Measurements from ENCODE around the gene HIF1AN. TPM values are rescaled to one million over a fixed set of nuclear protein-coding genes. Genes with fewer than 3 reads are reported as not detected.
A peak's percentile ranks its signal among the peaks of the same experiment; 100 is the strongest.

Gene HIF1AN
- total RNA-seq, 1 donor = 15.2 TPM

GRCh38 chr10:100562008-100562672 is 26.4 kb downstream of the HIF1AN start:
- H3K27ac ChIP-seq (ENCODE audit: low read depth, low read length) = no peak overlapping the region
- no peak overlapping the region for H2AFZ ChIP-seq (ENCODE audit: low read length)
- TF ChIP-seq CTCF (IDR thresholded peaks at IDR 0.05; ENCODE audit: extremely low read depth, low read depth, low read length) = peak; percentile 76
- DNase-seq (ENCODE audit: insufficient read length, low spot score, missing footprints) = peak; percentile 96
- H3K4me2 ChIP-seq (ENCODE audit: insufficient read depth, low read length) = peak overlapping the region; percentile 71
- peaks cover 21% of the 10 kb centered on the region for H3K27me3 ChIP-seq (ENCODE audit: insufficient read depth, low read length)
- H3K4me3 ChIP-seq (ENCODE audit: insufficient read depth, low read length) = peak overlapping the region; percentile 55
- no peaks in the 10 kb centered on the region for H3K36me3 ChIP-seq (ENCODE audit: insufficient read depth, low read length)
- no peaks in the 10 kb centered on the region for H3K79me2 ChIP-seq (ENCODE audit: insufficient read depth, low read length)
- H3K9me3 ChIP-seq (ENCODE audit: low read depth, low read length) = no peaks in the 10 kb centered on the region
- H3K4me1 ChIP-seq (ENCODE audit: insufficient read depth, low read length) = peaks cover 14% of the 10 kb centered on the region
- H4K20me1 ChIP-seq (ENCODE audit: insufficient read depth, low read length) = peaks cover 8% of the 10 kb centered on the region

- no peak for DNase-seq (ENCODE audit: insufficient read length, low spot score, missing footprints)
- H3K4me3 ChIP-seq (ENCODE audit: insufficient read depth, low read length) = no peak overlapping the region
- H3K9me3 ChIP-seq (ENCODE audit: low read depth, low read length) = no peaks in the 10 kb centered on the region
- H2AFZ ChIP-seq (ENCODE audit: low read length) = no peak overlapping the region
- no peaks in the 10 kb centered on the region for H3K79me2 ChIP-seq (ENCODE audit: insufficient read depth, low read length)
- TF ChIP-seq CTCF (IDR thresholded peaks at IDR 0.05; ENCODE audit: extremely low read depth, low read depth, low read length) = no peak
- peaks cover 54% of the 10 kb centered on the region for H3K27me3 ChIP-seq (ENCODE audit: insufficient read depth, low read length)
- H3K4me2 ChIP-seq (ENCODE audit: insufficient read depth, low read length) = no peak overlapping the region
- no peaks in the 10 kb centered on the region for H3K36me3 ChIP-seq (ENCODE audit: insufficient read depth, low read length)
- H3K27ac ChIP-seq (ENCODE audit: low read depth, low read length) = no peak overlapping the region
- H3K4me1 ChIP-seq (ENCODE audit: insufficient read depth, low read length) = peaks cover 14% of the 10 kb centered on the region
- peaks cover 2% of the 10 kb centered on the region for H4K20me1 ChIP-seq (ENCODE audit: insufficient read depth, low read length)
Observed at GRCh38 chr10:100565206-100565985, 29.7 kb downstream of the HIF1AN start.

GRCh38 chr10:100566561-100566960 is 30.8 kb downstream of the HIF1AN start:
- Histone ChIP-seq H3K4me3 (ENCODE audit: insufficient read depth, low read length) (no peak overlapping the region), H3K36me3 (ENCODE audit: insufficient read depth, low read length) (no peaks in the 10 kb centered on the region), H3K27me3 (ENCODE audit: insufficient read depth, low read length) (peaks cover 61% of the 10 kb centered on the region), H3K4me2 (ENCODE audit: insufficient read depth, low read length) (no peak overlapping the region), H2AFZ (ENCODE audit: low read length) (no peak overlapping the region), H3K4me1 (ENCODE audit: insufficient read depth, low read length) (peaks cover 13% of the 10 kb centered on the region), H4K20me1 (ENCODE audit: insufficient read depth, low read length) (no peaks in the 10 kb centered on the region), H3K27ac (ENCODE audit: low read depth, low read length) (no peak overlapping the region), H3K9me3 (ENCODE audit: low read depth, low read length) (no peaks in the 10 kb centered on the region), H3K79me2 (ENCODE audit: insufficient read depth, low read length) (no peaks in the 10 kb centered on the region)
- no peak for TF ChIP-seq CTCF (IDR thresholded peaks at IDR 0.05; ENCODE audit: extremely low read depth, low read depth, low read length)
- DNase-seq (ENCODE audit: insufficient read length, low spot score, missing footprints) = no peak

- H3K27ac ChIP-seq (ENCODE audit: low read depth, low read length) = no peak overlapping the region
- no peak for TF ChIP-seq CTCF (IDR thresholded peaks at IDR 0.05; ENCODE audit: extremely low read depth, low read depth, low read length)
- DNase-seq (ENCODE audit: insufficient read length, low spot score, missing footprints) = peak; percentile 69
- H4K20me1 ChIP-seq (ENCODE audit: insufficient read depth, low read length) = no peaks in the 10 kb centered on the region
- no peaks in the 10 kb centered on the region for H3K36me3 ChIP-seq (ENCODE audit: insufficient read depth, low read length)
- H3K4me2 ChIP-seq (ENCODE audit: insufficient read depth, low read length) = no peak overlapping the region
- peaks cover 61% of the 10 kb centered on the region for H3K27me3 ChIP-seq (ENCODE audit: insufficient read depth, low read length)
- no peak overlapping the region for H3K4me3 ChIP-seq (ENCODE audit: insufficient read depth, low read length)
- no peaks in the 10 kb centered on the region for H3K79me2 ChIP-seq (ENCODE audit: insufficient read depth, low read length)
- H2AFZ ChIP-seq (ENCODE audit: low read length) = no peak overlapping the region
- peaks cover 6% of the 10 kb centered on the region for H3K4me1 ChIP-seq (ENCODE audit: insufficient read depth, low read length)
- no peaks in the 10 kb centered on the region for H3K9me3 ChIP-seq (ENCODE audit: low read depth, low read length)
Observed at GRCh38 chr10:100567249-100567648, 31.5 kb downstream of the HIF1AN start.

Data from osteoblast (primary cell).